DMS114 treated with DMSO at 0.1 percent for 48 hours (cell line): ENCODE results near the gene SPAG16.

Experiments
- DNase-seq: peaks from one replicate; lab custom pipeline; 2025; ENCODE audit not compliant: unreplicated experiment; lab: John Stamatoyannopoulos, UW

The SPAG16 gene

DNA sequence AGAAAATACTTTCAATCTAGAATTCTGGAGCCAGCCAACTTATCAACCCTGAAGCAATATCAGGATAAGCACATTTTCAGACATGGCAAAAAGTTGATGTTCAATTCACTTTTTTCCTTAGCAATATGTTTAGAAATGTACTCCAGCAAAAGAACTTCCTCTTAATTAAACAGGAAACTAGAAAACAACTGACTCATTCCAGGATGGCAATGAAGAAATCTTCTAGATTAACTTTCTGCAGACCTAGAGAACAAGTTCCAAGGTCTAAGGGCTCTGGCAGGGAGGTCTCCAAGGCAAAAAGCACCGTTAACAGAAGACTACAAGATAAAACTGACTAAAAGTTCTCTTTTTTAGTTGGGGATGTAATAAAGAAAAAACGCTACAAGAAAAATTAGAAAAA lies 1057.4 kb downstream of the SPAG16 start:
- DNase-seq: no peak

DNA sequence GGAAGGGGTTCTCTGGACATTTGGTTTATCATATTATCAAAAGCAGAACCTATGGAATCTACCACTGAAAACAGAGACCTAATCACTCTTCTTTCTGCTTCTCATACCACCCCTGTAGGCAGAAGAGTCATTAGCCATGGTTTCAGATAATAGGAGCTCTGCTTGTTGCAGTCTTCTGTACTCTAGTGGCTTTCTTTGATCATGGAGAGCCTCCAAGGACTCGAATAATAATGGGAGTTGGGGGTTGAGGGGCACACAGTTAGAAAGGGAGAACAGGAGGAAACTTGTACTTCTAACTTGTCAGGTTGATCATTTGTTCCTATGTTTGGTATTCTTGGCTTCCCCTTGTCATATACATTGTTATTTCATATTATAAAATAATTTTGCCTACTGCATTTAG lies 1074.2 kb downstream of the SPAG16 start:
- no peak for DNase-seq

DNA sequence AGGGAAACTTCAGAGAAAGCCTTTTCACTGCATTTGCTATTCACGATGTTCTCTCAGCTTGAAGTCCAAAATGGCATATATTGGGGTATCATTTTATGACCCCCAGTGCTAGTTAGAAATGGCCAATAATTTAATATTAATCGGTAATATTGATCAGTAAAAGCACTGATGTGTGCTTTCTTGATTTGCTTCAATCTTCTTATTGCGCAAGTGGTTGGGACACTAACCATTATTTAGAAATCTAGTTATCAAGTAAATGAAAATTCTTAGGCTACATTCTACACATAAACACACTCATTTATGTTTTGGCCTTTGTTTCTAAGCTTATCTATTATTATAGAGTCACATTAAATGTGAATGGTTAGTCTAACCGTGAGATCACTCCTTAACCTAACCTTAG lies 1076.9 kb downstream of the SPAG16 start:
- DNase-seq: no peak

DNA sequence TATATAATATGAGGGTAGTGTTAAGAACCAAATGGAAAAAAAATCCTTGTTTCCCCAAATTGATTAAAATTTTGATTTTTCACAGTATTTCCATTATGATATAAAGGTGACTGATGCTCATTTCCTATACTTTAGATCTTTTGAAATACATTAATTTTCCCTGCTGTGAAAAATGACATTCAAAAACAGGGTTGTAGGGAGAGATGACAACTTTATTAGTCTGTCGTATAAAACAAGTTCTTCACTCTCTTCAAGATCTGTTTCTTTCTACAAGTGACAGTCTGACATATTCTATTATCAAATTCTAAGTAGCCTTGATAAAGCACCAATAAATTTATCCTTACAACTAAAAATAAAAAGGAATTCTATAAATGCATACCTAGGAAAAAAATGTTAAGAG lies 1081.3 kb downstream of the SPAG16 start:
- no peak for DNase-seq

DNA sequence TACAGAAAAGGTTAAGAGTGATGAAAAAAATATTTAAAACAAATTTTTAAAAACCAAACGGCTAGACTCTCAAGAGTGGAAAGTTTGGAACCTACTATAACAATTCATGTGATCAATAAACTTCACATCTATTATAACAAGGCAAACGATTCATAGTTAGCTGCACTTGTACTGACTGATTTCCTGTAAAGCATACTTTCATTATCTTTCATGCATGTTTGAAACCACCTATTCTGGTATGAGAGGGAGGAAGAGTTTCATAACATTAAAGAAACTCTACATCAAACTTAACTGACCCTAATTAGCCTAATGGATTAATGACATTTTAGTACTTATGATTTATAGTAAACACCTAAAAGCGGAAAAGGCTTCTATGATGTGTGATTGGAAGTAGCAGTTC lies 1082.9 kb downstream of the SPAG16 start:
- no peak for DNase-seq

DNA sequence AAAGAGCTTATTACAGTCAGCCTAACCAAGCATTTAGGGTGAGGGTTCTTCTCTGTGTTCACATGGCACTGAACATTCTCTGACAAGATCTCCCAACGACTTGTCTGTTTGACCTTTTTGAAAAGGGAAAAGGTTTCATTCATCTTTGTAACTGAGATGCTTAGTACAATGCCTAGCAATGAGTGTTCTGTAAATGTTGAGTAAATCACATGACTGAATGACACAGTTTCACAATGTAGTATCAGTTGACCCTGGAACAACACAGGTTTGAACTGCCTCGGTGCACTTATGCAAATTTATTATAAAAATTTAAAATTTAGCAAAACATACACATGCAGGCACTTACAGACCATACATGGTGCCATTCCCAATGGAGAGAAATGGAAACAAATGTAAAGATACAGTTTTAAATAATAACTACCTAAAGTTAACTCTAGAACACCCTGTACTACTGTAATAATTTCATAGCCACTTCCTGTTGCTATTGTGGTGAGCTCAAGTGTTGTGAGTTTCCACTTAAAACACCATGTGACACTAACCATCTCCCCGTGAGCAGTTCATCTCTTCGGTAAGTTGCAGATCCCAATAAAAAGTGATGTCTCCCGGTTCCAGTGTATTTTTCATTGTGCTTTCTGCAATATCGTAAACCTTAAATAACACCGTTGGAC lies 1092.5 kb downstream of the SPAG16 start:
- no peak for DNase-seq

DNA sequence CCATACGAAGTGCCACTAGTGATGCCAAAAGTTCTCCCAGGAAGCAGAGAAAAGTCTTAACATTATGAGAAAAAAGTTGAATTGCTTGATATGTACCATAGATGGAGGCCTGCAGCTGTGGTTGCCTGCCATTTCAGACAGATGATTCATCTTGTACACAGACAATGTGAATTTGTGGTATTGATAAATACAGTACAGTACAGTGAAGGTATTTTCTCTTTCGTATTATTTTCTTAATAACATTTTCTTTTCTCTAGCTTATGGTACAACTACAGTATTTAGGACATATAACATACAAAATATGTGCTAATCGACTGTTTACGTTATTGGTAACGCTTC lies 1093.0 kb downstream of the SPAG16 start:
- DNase-seq: no peak

DNA sequence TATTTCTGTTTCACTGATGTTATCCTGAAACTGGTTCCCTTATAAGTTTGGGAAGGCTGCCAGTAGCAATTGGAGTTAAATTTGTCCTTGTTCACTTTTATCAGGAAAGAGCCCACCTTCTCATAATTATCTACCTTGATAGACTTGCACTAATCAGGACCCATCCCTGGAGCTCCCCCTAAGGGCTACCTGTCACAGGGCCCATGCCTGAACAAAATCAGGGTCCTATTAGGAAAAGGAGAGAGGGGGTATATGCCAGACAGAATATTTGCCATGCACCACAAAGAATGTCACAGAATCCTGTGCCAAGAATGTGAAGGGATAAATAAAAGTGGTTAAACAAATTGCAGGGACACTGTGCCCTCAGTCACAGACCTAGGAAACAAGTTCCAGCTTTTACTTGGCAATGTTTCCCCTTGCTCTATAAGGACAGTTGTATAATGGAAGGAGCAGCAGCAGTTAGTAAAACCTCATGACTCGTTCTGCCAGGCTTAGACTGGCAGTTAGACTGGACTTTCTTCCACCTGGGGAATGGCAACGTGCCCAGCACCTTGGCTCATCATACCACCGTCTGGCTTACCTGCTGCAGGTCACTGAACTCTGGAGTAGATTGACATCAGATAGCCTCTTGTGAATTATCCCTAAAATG lies 1094.3 kb downstream of the SPAG16 start:
- no peak for DNase-seq

DNA sequence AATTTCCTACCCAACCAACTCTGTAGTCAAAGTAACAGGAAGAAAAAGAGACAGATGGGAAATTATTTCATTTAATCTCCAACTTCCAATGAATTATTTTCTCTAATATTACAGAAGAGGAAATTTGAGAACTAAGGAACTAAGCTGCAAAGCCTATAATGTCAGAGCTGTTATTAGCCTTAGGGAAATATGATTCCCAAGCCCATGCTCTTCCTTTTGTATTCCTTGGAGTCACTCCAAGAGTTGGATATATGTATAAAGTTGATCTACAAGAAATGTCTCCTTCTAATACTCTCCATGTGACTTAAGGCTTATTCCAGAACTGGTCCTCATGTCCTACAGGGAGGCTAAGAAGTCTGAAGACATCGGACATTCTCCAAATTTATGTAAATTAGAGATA lies 1095.0 kb downstream of the SPAG16 start:
- no peak for DNase-seq

DNA sequence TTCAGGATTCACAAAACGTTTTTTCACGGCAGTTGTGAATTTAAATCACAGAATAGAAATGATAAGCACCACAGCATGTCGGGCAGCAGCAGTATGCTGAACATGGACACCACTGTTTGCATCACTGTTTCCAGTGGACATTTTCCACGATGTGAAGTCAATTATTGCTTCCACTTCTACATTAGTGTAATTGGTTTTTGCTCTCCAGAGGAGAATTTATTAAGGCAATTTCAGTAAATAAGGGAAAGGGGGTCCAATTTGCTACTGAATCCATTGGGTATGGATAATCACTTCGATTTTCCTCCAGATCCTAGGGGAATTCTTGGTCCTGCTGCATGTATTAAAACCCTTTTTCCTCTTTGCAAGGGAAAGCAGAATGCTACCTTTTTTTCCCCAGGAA lies 1096.4 kb downstream of the SPAG16 start:
- DNase-seq: no peak

DNA sequence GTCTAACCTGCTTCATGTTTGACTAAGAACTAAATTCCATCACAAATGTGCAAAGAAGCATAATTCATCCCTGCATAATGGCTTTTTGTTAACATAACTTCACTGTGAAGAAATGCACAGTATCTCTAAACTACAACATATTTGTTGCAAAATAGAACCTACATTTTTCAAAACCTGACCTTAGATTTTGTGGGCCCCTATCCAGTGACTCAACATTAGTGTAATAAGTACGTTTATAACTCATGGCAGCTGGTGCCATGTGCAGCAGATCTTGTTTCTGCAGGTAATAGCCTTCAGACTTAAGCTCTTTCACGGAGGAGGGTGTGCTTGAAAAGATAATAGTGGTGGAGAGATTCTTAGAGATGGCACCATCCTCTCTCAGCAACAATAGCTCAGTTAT lies 1098.0 kb downstream of the SPAG16 start:
- no peak for DNase-seq

DNA sequence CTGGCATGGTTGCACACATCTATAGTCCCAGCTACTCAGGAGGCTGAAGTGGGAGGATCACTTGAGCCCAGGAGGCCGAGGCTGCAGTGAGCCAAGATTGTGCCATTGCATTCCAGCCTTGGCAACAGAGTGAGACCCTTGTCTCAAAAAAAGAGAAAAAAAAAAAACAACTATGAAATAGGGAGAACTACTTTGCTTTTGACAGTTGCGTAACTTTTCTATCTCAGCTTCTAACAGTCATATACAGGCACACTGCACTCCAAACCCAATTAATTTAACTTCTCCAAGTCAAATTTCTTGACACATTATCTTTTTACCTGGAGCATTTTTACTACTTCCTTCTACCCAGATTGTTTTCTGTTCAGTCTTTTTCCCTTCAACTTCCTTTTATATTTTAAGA lies 1102.5 kb downstream of the SPAG16 start:
- DNase-seq: no peak

DNA sequence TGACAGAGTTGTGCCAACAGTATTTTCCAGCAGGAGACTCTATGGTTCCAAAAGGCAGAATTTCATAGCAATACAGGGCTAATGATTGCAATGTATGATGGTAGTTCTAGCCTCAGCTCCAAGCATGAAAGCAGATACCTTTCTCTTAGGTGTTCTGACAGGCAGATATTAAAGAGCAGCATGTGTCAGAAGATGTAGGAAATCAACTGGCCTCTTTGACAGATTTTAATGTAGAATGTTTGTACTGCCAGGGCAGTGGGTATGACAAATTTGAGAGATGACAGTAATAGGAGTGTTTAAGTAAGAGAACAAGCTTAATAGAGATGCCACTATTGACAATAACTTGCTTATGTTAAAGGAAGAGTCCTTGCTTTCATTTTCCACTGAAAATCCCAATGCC lies 1105.1 kb downstream of the SPAG16 start:
- DNase-seq: no peak

DNA sequence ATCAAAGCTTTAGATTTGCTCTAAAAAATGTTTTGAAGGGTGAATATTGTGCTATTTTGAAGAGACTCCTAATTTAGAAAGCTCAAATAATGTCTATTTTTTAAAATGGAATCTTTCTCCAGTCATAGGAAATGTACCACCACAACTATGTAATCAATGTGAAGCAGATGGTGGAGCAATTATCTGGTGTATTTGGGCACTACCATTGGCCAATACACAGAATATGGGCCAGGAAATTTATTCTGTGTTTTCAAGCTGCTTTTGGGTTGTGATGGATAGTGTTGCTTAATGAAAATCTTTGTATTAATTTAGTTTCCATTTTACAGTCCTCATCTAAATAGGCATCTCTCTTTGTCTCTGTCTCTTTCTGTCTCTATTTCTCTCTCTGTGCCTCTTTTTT lies 1109.5 kb downstream of the SPAG16 start:
- no peak for DNase-seq

DNA sequence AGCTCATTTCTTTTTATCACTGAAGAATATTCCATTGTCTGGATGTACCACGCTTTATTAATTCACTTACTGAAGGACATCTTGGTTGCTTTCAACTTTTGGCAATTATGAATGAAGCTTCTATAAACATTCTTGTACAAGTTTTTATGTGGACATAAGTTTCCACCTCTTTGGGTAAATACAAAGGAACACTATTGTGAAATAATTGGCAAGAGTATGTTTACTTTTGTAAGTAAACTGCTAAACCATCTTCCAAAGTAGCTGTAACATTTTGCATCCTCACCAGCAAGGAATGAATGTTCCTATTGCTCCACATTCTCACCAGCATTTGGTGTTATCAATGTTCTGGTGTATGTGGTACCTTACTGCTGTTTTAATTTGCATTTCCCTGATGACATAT lies 1110.8 kb downstream of the SPAG16 start:
- DNase-seq: no peak

DNA sequence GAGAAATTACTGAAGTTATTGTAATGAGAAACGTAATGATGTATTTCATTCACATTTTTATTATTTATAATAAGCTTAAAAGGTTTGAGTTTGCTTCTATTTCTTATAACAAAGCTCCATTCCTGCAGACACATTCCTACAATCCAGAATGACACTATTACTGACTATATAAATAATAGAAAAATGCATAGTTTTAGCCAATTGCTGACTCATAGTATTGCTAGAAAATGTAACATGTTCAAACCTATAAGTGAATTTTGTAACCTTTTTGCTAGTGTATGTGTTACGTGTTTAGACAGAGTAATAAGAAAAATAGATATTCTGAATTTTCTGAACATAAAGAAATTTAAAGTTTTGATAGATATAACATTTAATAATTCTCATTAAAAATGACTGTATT lies 1117.3 kb downstream of the SPAG16 start:
- no peak for DNase-seq

DNA sequence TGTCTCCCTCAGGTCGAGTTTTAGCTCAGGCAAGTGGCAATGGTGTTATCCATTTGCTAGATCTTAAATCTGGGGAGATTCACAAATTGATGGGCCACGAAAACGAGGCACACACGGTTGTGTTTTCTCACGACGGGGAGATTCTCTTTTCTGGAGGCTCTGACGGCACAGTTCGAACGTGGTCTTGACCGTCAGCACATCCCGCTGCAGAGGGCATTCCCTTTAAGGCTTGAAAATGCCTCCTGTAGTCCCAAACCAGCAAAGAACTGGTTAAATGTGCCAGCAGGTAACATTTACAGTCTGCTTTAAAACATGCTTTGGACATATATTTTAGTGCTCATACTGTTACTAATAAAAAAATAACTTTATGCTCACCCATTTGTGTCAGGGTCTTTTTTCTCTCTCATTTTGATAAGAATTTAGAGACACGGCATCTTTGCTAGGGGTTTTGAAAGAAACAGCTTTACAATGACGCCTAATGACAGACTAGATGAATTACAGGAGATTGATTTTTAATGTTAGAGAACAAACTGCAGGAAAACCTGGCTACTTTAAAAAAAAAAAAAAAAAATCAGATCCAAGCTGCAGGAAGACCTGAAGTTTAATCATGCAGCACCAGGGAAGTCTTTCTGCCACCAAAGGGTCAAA lies 1126.0 kb downstream of the SPAG16 start:
- peak; percentile 4 for DNase-seq

DNA sequence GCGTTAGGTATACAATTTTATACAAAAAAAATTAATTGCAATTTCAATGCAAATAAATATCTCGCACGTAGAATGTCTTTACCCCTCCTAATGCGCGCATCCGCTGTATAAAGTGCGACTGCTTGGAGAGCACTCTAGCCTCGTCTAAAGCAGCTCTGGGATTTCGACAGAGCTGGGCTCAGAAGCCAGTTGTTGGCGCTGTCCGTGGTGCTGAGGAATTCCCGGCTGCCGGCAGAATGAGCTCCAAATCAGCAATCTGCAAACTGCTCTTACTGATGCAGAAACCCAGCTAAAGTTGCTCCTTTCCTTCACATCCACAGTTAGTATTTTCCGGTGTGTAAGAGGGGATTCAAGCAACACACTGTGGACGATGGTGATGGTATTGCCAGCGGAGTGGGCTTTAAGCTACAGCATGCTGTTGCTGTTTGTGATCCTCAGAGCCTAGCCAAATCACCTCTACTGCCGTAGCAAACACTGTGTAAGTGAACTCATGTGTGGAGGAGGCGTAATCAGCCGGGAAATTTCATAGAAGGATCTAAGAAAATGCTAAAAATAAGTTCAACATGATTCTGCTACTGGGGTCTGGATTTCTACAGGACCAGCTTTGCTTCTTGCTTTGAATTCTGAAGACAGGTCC lies 1126.8 kb downstream of the SPAG16 start, which contains the start of gene VWC2L:
Gene VWC2L (plus strand): TSS at position 137 of the 637 bp plus-strand sequence. CDS start 3,140 bp downstream, outside the sequence.
- peak; percentile 17 for DNase-seq

DNA sequence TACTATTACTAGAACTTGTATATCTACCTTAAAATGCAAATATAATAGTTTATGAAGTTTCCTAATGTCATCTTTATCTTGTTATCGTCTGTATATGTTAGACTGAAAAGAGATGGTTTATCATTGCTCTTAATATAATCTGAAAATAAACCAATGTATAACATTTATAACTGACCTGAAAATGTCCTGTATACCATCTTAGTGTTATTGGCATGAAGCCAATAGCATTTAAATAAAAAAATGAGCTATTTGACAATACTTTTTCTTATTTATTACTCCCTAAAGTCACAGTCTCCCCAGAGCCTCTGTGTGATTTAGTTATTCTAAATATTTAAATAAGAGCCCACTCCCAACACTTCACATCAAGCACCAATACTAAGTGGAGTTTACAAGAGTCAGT lies 1128.4 kb downstream of the SPAG16 start:
- DNase-seq: no peak

DNA sequence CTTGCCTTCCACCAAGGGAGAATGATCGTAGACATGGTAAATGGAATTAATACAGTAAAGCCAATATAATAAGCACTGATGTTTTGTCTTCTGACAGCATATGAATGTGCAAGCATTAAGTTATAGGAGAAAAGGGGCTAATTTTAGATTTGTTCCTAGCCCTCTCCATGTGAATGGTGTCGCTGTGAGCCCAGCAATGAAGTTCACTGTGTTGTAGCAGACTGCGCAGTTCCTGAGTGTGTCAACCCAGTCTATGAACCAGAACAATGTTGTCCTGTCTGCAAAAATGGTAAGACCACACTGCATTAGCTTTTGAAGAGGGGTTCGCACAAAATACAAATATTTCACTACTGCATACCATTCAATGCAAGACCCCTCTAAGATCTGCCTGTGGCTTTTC lies 1152.2 kb downstream of the SPAG16 start:
- no peak for DNase-seq

DNA sequence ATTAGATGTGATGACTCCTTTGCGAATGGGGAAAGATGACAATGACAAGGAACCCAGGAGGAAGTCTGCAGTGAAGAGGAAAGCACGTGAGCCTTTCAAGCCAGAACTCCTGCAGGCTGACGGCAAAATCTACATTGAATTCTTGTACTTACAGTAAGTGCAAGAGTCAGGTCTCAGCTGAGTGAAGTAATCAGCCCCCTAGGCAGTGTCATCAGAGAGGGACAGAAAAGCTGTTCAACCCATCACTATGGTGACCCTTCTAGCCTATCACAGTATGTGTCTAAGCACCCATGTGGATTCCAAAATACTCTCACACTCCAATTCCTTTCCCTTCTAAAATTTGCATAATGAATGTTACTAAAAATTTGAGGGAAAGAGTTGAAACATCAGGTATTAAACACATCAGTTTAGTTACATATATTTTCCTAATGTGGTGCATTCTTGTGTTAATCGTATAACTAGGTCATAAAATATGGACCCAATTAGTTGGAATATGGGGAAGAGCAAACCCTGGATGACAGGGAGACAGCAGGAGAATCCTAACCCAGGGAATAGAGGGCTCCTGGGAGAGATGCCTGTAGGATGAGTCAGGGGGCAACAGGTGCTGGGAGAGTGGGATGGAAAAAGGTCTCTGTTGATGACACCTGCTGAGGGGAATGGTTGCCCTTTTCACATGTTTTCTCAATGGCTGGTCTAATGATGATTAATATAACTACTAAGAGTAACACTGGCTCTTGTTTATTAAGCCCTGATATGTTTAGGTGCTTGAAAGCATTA lies 1166.0 kb downstream of the SPAG16 start:
- no peak for DNase-seq
